HG03558 (cell line): ENCODE results near the gene CHCHD3.

Experiments
- ATAC-seq: cut with Tn5 transposase; IDR thresholded peaks from one replicate; pipeline ENCODE4 v1.9.1; 2021; ENCODE audit warnings: moderate number of reproducible peaks; ENCODE audit not compliant: unreplicated experiment; ENCODE audit errors: extremely low read depth

Gene CHCHD3

GRCh38 chr7:132790104-132790503, 291.8 kb downstream of the CHCHD3 start:
- ATAC-seq, result no peak

- no peak for ATAC-seq
These were observed 292.6 kb downstream of the CHCHD3 start for GRCh38 chr7:132789281-132789680.

DNA sequence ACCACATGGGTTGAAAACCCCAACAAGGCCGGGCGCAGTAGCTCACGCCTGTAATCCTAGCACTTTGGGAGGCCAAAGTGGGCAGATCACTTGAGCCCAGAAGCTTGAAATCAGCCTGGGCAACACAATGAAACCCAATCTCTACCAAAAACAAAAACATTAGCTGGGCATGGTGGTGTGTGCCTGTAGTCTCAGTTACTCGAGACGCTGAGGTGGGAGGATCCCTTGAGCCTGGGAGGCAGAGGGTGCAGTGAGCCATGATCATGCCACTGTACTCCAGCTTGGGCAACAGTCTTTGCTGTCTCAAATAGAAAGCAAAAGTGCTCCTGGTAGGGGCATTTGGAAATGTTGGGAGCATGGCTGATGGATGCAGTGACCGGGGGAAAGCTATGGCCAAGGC, 296.0 kb downstream of the CHCHD3 start:
- no peak for ATAC-seq

GRCh38 chr7:132784406-132784805, 297.5 kb downstream of the CHCHD3 start:
- ATAC-seq, result no peak

DNA sequence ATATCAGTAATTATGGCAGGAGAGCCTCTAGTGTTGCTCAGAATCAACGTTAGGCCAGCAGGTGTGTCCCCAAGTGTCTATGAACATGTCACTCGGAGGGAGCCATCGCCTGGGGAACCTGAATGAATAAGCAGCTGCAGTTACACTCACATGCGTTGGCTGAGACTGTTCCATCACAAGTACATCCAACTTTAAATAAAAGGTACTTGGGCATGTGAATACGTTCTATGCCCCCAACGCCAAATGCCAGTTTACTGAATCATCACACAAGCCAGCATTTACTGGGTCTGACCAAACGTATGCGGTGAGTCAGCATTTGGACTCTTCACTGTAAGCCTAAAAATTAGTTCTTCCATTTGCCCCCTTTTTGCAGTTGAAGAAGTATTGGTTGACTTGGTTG, 298.1 kb downstream of the CHCHD3 start:
- ATAC-seq, result no peak

- no peak for ATAC-seq
These were observed 298.9 kb downstream of the CHCHD3 start for GRCh38 chr7:132782777-132783640.

DNA sequence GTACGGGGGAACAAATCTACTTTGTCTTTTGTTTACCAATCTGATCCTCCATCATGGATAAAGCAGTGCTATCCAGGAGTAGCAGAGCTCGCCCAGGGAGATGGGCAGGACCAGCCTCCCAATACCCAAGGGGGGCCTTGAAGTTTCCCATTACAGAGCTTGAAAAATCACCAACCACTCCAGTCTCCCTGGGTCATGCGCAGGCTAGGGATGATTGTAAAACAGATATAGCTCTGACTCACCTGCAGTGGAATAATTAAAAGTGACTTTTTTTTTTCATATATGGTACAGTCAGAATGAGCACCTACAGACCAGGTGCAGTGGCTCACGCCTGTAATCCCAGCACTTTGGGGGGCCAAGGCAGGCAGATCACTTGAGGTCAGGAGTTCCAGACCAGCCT, 301.1 kb downstream of the CHCHD3 start:
- ATAC-seq, result no peak

GRCh38 chr7:132779164-132779563, 302.7 kb downstream of the CHCHD3 start:
- no peak for ATAC-seq

GRCh38 chr7:132778761-132779160, 303.1 kb downstream of the CHCHD3 start:
- ATAC-seq, result no peak

DNA sequence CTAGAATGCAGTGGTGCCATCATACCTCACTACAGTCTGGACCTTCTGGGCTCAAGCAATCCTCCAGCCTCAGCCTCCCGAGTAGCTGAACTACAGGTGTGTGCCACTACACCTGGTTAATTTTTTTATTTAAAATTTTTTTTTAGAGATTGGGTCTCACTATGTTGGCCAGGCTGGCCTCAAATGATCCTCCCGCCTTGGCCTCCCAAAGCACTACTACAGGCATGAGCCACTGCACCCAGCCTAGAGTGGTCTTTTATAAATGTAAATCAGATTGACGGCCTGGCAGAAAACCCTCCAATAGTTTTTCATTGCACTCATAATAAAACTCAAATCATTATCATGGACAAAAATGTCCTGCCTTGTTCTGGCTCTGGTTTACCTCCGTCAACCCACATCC, 303.9 kb downstream of the CHCHD3 start:
- no peak for ATAC-seq

DNA sequence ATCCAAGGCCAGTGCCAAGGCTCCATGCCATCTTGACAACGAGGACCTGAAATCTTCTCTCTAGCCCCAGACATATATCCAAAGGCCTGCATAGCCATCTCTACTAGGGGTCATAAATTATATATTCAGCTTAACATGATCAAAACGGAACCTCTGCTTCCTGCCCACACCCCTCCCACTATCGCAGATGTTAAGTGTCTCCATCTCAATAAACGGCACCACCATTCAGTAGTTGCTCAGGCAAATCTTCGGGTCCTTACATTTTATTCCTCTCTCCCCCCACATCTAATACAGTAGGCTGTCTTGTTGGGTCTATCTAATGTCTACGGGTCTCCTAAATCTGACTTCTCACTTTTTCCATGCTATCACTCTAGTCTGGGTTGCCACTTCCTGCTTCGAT, 304.5 kb downstream of the CHCHD3 start:
- no peak for ATAC-seq

GRCh38 chr7:132776048-132776620, 305.8 kb downstream of the CHCHD3 start:
- no peak for ATAC-seq

DNA sequence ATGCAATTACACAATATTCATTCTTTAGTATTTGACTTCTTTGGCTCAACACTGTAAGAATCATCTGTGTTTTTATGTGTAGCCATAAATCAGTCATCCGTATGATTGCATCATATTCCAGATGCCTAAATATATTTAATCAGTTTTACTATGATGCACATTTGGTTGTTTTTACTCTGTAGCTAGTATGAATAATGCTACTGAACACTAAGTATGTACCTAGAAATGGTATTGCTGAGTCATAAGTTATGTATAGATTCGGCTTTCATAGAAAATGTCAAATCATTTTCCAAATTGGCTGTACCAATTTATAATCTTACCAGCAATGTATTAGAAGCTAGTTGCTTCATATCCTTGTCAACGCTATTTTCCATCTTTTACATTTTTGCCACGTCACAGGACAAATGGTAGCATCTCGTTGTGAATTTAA, 308.3 kb downstream of the CHCHD3 start:
- ATAC-seq, result no peak

DNA sequence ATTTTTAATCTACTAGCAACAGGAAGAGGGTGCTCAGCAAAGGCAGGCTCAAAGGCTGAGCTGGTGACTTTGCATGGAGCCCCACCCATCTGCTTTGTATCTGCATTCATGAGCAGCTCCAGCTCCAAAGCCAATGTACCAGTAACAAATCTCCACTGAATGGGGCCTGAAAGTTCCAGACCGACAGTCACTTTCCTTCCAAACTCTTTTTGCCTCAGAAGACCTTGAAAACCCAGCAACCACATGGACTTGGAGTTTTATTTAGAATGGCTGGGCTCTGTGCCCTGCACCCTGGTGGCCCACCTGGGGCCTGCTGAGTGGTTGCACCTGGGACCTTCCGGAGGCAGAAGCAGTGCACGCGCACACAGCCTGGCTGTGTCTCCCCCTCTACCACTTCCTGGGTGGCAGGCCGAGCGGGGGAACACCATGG, 310.6 kb downstream of the CHCHD3 start:
- ATAC-seq, result no peak

DNA sequence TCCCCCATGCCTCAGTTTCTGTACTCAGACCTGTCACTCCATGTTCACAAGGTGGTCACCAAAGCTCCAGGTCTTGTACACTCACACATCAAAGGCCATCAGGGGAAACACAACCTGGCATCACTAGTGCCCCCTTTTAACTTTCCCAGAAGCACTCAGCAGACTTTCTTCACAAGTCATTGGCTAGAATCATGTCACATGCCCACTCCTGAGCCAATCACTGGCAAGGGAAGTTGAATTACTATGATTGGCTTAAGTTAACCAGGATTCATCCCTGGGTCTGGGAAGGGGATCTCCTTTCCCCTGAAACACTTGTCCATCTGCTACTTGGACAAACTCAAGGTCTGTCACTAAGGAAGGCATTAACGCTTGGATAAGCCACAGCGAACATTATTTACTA, 311.8 kb downstream of the CHCHD3 start:
- ATAC-seq, result no peak

- no peak for ATAC-seq
These were observed 312.6 kb downstream of the CHCHD3 start for GRCh38 chr7:132769280-132769679.

- no peak for ATAC-seq
These were observed 313.8 kb downstream of the CHCHD3 start for GRCh38 chr7:132768099-132768498.

DNA sequence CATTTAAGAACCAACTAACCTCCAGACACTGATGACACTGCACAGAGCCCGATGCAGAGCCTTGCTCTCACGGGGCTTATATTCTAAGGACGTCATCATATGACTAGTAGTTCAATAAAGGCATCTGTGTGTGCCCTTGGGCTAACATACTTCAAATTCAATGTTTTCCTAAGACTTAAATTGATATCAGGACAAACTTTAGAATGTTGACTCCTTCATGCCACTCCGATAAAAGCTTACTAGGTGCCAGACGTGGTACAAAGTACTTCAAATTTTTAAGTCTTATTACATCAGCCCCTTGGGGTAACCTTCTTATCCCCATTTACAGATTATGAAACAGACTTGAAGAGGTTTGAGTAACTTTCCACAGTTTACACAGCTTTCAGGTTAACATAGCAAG, 314.5 kb downstream of the CHCHD3 start:
- ATAC-seq, result no peak

- ATAC-seq, result no peak
These were observed 315.2 kb downstream of the CHCHD3 start for GRCh38 chr7:132766660-132767059.

GRCh38 chr7:132765861-132766260, 316.0 kb downstream of the CHCHD3 start:
- no peak for ATAC-seq

GRCh38 chr7:132764762-132765161, 317.1 kb downstream of the CHCHD3 start:
- ATAC-seq, result no peak

- ATAC-seq, result no peak
These were observed 321.0 kb downstream of the CHCHD3 start for GRCh38 chr7:132760866-132761265.
